Lower lobe of right lung (tissue), 2 donors: ENCODE measurements around the gene FAM171A2. TPM values are rescaled to one million over a fixed set of nuclear protein-coding genes. Genes with fewer than 3 reads are reported as not detected.

ENCODE experiments used
- ATAC-seq, 2 donors: fragments of 200-7000 bp; cut with Tn5 transposase; one replicate each; pipeline ENCODE4 v1.9.1; 2020 to 2022; ENCODE audit warnings: mild to moderate bottlenecking in 2 of 2, moderate library complexity in 2 of 2
- DNase-seq: peaks from one replicate; pipeline ENCODE4 v3.0.0-alpha.2; 2020
- H3K27ac ChIP-seq: fragments of 200-600 bp; one replicate; pipeline ENCODE4 v1.8.0; 2022
- H3K27me3 ChIP-seq: fragments of 200-600 bp; one replicate; pipeline ENCODE4 v1.8.0; 2022; ENCODE audit warnings: low read depth
- H3K36me3 ChIP-seq: fragments of 200-600 bp; one replicate; pipeline ENCODE4 v1.8.0; 2022; ENCODE audit warnings: mild to moderate bottlenecking
- H3K4me1 ChIP-seq: fragments of 200-600 bp; one replicate; pipeline ENCODE4 v1.8.0; 2022
- H3K4me3 ChIP-seq: fragments of 200-600 bp; one replicate; pipeline ENCODE4 v1.8.0; 2022; ENCODE audit warnings: mild to moderate bottlenecking
- H3K9me3 ChIP-seq: fragments of 200-600 bp; one replicate; pipeline ENCODE4 v1.8.0; 2022
- intact Hi-C: fragments of 100-400 bp; cut with DNase I; formaldehyde crosslinking; loops from one replicate; pipeline ENCODE4 v1.11.0; 2022
- long read RNA-seq: library from polyadenylated mRNA; unstranded; transcript quantifications from one replicate; pipeline ENCODE4 v2.0.0, GENCODE V29; 2021
- total RNA-seq: library from RNA; stranded (reverse); fragmentation: NEBNext Ultra II Directional; extraction: Animal tissue kit (Norgen Biotek cat#: 25700); gene quantifications from one replicate; pipeline ENCODE4 v1.2.1, GENCODE V29; 2021
- TF ChIP-seq, protein P1 (sequence below): fragments of 200-600 bp; IDR thresholded peaks from one replicate; pipeline ENCODE4 v1.8.0; 2022; ENCODE audit warnings: antibody characterized with exemption, mild to moderate bottlenecking
- donor health status: DM: no; HTN: yes; CAD: no; lungs with severe emphysema.

Gene FAM171A2
- 1.2 TPM for total RNA-seq
- long read RNA-seq, partial matches to known transcripts = 0 of 1 reads
- long read RNA-seq, other reads (novel, unspliced or antisense) = 0 of 1 reads

DNA sequence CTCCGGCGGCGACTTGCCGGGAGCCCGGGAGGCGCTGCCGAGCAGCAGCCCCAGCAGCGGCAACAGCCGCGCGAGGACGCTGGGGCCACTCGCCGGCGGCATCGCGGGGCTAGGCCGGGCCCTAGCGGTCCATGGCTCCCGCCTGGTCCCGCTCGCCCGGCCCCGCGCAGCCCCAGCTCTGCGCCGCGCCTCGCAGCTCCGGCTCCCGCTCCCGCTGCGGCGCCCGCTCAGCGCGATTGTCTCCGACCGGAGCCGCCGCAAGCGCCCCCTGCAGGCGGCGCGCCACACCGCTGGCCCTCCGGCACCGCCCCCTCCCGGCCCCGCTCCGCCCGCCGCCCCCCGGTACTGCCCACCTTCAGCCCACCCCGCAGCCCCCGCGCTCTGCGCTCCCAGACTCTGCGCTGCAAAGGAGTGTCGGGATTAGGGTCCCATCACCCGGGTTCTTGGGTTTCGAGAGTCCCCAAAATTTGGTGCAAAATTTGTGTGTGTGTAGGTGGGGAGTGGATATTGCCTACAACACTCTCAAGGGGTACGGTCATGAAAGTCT lies at the start of gene FAM171A2:
Gene FAM171A2 (minus strand): TSS at position 241 of the 547 bp plus-strand sequence. CDS start 139 bp downstream, at position 102.
- Histone ChIP-seq H3K9me3 (no peaks in the 10 kb centered on the region), H3K27ac (no peak within 1 kb of the TSS), H3K27me3 (peaks cover 17% of the 10 kb centered on the region), H3K4me3 (peak within 1 kb of the TSS; percentile 63), H3K36me3 (no peaks in the 10 kb centered on the region), H3K4me1 (peaks cover 14% of the 10 kb centered on the region)
- ATAC-seq (peak; percentile 88), DNase-seq (peak; percentile 79)
- TF ChIP-seq, protein P1, sequence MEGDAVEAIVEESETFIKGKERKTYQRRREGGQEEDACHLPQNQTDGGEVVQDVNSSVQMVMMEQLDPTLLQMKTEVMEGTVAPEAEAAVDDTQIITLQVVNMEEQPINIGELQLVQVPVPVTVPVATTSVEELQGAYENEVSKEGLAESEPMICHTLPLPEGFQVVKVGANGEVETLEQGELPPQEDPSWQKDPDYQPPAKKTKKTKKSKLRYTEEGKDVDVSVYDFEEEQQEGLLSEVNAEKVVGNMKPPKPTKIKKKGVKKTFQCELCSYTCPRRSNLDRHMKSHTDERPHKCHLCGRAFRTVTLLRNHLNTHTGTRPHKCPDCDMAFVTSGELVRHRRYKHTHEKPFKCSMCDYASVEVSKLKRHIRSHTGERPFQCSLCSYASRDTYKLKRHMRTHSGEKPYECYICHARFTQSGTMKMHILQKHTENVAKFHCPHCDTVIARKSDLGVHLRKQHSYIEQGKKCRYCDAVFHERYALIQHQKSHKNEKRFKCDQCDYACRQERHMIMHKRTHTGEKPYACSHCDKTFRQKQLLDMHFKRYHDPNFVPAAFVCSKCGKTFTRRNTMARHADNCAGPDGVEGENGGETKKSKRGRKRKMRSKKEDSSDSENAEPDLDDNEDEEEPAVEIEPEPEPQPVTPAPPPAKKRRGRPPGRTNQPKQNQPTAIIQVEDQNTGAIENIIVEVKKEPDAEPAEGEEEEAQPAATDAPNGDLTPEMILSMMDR = peak; percentile 77
- intact Hi-C loops = no loop called here

DNA sequence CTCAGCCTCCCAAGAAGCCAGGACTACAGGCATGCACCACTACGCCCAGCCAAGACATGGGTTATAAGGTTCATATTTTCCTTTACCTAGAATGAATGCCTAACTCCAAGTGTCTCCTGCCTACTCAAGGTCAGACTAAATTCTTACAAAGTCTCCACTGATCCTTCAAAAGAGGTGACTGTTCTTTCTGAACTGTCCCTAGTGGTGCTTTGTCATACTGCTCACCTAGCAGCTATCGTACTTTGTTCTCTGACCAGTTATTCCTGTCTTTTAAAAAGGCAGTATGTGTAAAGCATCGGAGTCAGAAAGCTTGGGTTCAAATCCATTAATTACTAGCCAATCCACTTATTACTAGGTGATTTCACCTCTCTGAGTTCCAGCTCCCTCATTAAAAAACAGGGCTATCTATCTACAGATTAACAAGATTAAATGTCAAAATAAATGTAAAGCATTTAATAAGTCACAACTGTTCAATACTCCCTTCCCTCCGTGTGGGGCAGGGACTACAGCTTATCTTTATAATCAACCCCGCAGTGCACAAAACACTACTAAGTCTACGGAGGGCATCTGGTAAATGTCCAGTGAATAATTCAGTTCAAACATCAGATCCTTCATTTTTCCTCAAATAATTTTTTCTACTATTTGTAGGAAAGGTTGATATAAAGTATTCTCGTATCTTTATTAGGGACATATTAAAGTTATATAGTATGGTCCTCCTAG lies 45.8 kb upstream of the FAM171A2 start:
- TF ChIP-seq, protein P1 = no peak
- no peaks in the 10 kb centered on the region for H3K4me1 ChIP-seq
- H3K4me3 ChIP-seq = no peak overlapping the region
- peaks cover 19% of the 10 kb centered on the region for H3K36me3 ChIP-seq
- H3K27me3 ChIP-seq = no peaks in the 10 kb centered on the region
- DNase-seq (no peak), ATAC-seq (no peak)
- no peak overlapping the region for H3K27ac ChIP-seq
- intact Hi-C loops = no loop called here
- no peaks in the 10 kb centered on the region for H3K9me3 ChIP-seq

DNA sequence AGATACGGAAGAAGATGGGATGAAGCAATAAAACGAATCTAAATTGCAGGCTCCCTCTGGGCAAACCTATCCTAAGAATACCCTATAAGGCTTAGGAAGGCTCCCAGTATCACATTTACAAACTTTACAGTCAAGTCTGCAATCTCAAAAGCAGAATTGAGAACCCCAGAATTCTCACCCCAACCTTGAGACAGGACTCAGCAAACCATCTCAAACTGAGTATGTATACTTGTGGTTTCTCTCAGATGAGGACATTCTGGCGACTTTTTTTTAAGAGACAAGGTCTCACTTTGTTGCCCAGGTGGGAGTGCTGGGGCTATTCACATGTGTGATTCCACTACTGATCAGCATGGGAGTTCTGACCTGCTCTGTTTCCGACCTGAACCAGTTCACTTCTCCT lies 45.1 kb upstream of the FAM171A2 start:
- no peak for DNase-seq

DNA sequence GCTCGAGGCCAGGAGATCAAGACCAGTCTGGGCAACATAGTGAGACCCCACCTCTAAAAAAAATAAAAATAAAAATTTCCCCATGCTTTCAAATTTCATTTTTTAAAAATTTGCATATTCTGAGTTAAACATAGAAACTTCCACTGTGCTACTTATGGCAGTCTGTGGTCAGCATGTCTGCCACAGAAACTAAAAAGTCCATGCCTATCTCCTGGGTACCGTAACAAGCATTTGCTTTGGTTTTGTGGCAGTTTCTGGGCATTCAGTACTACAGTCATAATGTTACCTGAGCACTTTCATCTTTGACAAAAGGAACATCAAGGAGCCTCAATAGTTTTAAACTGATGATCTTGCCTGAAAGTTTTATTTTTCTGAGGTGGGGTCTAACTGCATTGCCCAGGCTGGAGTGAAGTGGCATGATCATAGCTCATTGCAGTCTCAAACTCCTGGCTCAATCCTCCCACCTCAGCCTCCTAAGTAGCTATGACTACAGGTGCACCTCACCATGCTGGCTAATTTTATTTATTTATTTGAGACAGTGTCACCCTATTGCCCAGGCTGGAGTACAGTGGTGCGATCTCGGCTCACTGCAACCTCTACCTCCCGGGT lies 39.0 kb upstream of the FAM171A2 start:
- no peaks in the 10 kb centered on the region for H3K27me3 ChIP-seq
- no peaks in the 10 kb centered on the region for H3K4me1 ChIP-seq
- ATAC-seq (no peak), DNase-seq (no peak)
- no peak overlapping the region for H3K27ac ChIP-seq
- no peaks in the 10 kb centered on the region for H3K9me3 ChIP-seq
- intact Hi-C loops = no loop called here
- TF ChIP-seq, protein P1 = no peak
- H3K4me3 ChIP-seq = no peak overlapping the region
- peaks cover 81% of the 10 kb centered on the region for H3K36me3 ChIP-seq

More for the DNA sequence above, 45.1 kb upstream of the FAM171A2 start:
- TF ChIP-seq, protein P1 = no peak
- no peak for ATAC-seq
- Histone ChIP-seq H3K4me3 (no peak overlapping the region), H3K9me3 (no peaks in the 10 kb centered on the region), H3K27me3 (no peaks in the 10 kb centered on the region), H3K36me3 (peaks cover 26% of the 10 kb centered on the region), H3K27ac (no peak overlapping the region), H3K4me1 (no peaks in the 10 kb centered on the region)
- intact Hi-C loops = no loop called here

DNA sequence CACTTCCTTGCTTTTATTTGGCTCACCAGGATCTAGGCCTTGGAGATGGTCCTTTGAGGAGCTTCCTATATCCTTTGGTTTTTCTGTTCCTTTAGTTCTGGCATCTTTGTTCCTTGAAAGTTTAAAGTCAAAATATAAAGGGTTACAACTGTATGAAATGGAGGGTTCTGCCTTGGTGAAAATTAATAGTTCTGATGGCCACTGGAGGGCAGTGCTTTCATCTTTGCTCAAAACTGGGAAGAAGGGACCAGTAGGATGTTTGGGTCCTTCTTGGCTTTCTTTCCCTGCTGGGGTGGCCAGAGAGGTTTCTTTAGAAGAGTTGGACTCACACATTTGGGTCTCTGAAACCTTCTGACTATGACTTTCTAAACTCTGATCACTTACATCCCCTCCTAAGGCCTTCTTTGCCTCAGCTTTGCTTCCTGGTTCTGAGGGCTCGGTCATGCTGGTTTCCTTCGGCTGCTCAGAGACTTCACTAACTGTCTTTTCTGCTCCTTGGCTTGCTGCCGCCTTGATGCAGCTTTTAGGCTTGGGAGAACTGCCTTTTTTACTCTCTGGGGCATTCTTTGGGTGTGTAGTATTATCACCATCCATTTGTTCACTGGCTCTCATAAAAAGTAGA lies 36.7 kb upstream of the FAM171A2 start:
- no peak for ATAC-seq
- H3K4me1 ChIP-seq = no peaks in the 10 kb centered on the region
- H3K4me3 ChIP-seq = no peak overlapping the region
- intact Hi-C loops = no loop called here
- TF ChIP-seq, protein P1 = no peak
- H3K27ac ChIP-seq = no peak overlapping the region
- H3K9me3 ChIP-seq = no peaks in the 10 kb centered on the region
- no peaks in the 10 kb centered on the region for H3K27me3 ChIP-seq
- DNase-seq = no peak
- H3K36me3 ChIP-seq = peaks cover 88% of the 10 kb centered on the region
